Measurements from ENCODE around the gene KCND2.
"Not testable (repeated sequence)": the region's sequence is repeated elsewhere in the genome, so short reads cannot be mapped to it uniquely, and the experiment has no call there.

The KCND2 gene

GRCh38 chr7:120587243-120587642 is 314.3 kb downstream of the KCND2 start:
- no peak for DNase-seq (ENCODE audit: low spot score)

- DNase-seq (ENCODE audit: low spot score), result no peak
Measured at GRCh38 chr7:120588416-120588815, 315.4 kb downstream of the KCND2 start.

- DNase-seq (ENCODE audit: low spot score), result no peak
Measured at GRCh38 chr7:120588862-120589261, 315.9 kb downstream of the KCND2 start.

- no peak for DNase-seq (ENCODE audit: low spot score)
Measured at GRCh38 chr7:120600607-120601006, 327.6 kb downstream of the KCND2 start.

- DNase-seq (ENCODE audit: low spot score), result no peak
Measured at GRCh38 chr7:120603366-120603765, 330.4 kb downstream of the KCND2 start.

GRCh38 chr7:120609136-120609753 is 336.3 kb downstream of the KCND2 start:
- DNase-seq (ENCODE audit: low spot score), result no peak

GRCh38 chr7:120611975-120612374 is 339.0 kb downstream of the KCND2 start:
- no peak for DNase-seq (ENCODE audit: low spot score)

- DNase-seq (ENCODE audit: low spot score), result no peak
Measured at GRCh38 chr7:120615703-120616102, 342.7 kb downstream of the KCND2 start.

- no peak for DNase-seq (ENCODE audit: low spot score)
Measured at GRCh38 chr7:120617275-120617674, 344.3 kb downstream of the KCND2 start.

GRCh38 chr7:120628251-120628650 is 355.3 kb downstream of the KCND2 start:
- DNase-seq (ENCODE audit: low spot score), result no peak

- DNase-seq (ENCODE audit: low spot score), result no peak
Measured at GRCh38 chr7:120639884-120640283, 366.9 kb downstream of the KCND2 start.

- DNase-seq (ENCODE audit: low spot score), result no peak
Measured at GRCh38 chr7:120645966-120646365, 373.0 kb downstream of the KCND2 start.

- DNase-seq (ENCODE audit: low spot score), result no peak
Measured at GRCh38 chr7:120654241-120654640, 381.3 kb downstream of the KCND2 start.

GRCh38 chr7:120658516-120658915 is 385.5 kb downstream of the KCND2 start:
- DNase-seq (ENCODE audit: low spot score), result no peak

GRCh38 chr7:120662291-120662690 is 389.3 kb downstream of the KCND2 start:
- DNase-seq (ENCODE audit: low spot score), result no peak

GRCh38 chr7:120665068-120665467 is 392.1 kb downstream of the KCND2 start:
- no peak for DNase-seq (ENCODE audit: low spot score)

GRCh38 chr7:120675076-120675475 is 402.1 kb downstream of the KCND2 start:
- no peak for DNase-seq (ENCODE audit: low spot score)

- no peak for DNase-seq (ENCODE audit: low spot score)
Measured at GRCh38 chr7:120677535-120677934, 404.6 kb downstream of the KCND2 start.

GRCh38 chr7:120680985-120681384 is 408.0 kb downstream of the KCND2 start:
- no peak for DNase-seq (ENCODE audit: low spot score)

- no peak for DNase-seq (ENCODE audit: low spot score)
Measured at GRCh38 chr7:120684463-120684862, 411.5 kb downstream of the KCND2 start.

- DNase-seq (ENCODE audit: low spot score), result no peak
Measured at GRCh38 chr7:120691915-120692314, 418.9 kb downstream of the KCND2 start.

GRCh38 chr7:120695848-120696247 is 422.9 kb downstream of the KCND2 start:
- no peak for DNase-seq (ENCODE audit: low spot score)

GRCh38 chr7:120700796-120701195 is 427.8 kb downstream of the KCND2 start:
- no peak for DNase-seq (ENCODE audit: low spot score)

GRCh38 chr7:120702408-120702807 is 429.4 kb downstream of the KCND2 start:
- DNase-seq (ENCODE audit: low spot score), result not testable (repeated sequence)
